ENCODE results near the gene ARFIP1.
"Not testable (repeated sequence)": the region's sequence is repeated elsewhere in the genome, so short reads cannot be mapped to it uniquely, and the experiment has no call there.

Gene ARFIP1

DNA sequence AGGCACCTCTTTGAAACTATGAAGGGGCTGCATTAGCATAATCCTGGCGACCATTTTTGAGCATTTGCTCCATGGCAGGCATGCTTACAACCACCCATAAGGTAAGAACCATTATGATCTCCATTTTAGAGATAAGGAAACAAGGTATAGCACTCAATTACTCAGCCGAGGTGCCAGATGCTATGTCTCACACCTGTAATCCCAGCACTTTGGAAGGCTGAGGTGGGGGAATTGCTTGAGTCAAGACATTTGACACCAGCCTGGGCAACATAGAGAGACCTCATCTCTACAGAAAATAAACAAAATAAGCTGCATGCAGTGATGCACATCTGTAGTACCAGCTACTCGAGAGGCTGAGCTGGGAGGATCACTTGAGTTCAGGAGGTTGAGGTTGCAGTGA lies 43.8 kb upstream of the ARFIP1 start:
- H3K4me3 ChIP-seq (ENCODE audit: low read depth, low read length), result no peak overlapping the region
- TF ChIP-seq, protein P1, sequence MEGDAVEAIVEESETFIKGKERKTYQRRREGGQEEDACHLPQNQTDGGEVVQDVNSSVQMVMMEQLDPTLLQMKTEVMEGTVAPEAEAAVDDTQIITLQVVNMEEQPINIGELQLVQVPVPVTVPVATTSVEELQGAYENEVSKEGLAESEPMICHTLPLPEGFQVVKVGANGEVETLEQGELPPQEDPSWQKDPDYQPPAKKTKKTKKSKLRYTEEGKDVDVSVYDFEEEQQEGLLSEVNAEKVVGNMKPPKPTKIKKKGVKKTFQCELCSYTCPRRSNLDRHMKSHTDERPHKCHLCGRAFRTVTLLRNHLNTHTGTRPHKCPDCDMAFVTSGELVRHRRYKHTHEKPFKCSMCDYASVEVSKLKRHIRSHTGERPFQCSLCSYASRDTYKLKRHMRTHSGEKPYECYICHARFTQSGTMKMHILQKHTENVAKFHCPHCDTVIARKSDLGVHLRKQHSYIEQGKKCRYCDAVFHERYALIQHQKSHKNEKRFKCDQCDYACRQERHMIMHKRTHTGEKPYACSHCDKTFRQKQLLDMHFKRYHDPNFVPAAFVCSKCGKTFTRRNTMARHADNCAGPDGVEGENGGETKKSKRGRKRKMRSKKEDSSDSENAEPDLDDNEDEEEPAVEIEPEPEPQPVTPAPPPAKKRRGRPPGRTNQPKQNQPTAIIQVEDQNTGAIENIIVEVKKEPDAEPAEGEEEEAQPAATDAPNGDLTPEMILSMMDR (IDR thresholded peaks at IDR 0.05; ENCODE audit: low read depth, low read length), result no peak
- TF ChIP-seq MYC (IDR thresholded peaks at IDR 0.05; ENCODE audit: low read depth, low read length) (no peak), POLR2A (IDR thresholded peaks at IDR 0.05; ENCODE audit: extremely low read depth, insufficient read length) (no peak)
- TF ChIP-seq, protein P2, sequence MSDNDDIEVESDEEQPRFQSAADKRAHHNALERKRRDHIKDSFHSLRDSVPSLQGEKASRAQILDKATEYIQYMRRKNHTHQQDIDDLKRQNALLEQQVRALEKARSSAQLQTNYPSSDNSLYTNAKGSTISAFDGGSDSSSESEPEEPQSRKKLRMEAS (IDR thresholded peaks at IDR 0.05; ENCODE audit: low read depth, low read length), result no peak
- no peak for DNase-seq (ENCODE audit: low read depth)

DNA sequence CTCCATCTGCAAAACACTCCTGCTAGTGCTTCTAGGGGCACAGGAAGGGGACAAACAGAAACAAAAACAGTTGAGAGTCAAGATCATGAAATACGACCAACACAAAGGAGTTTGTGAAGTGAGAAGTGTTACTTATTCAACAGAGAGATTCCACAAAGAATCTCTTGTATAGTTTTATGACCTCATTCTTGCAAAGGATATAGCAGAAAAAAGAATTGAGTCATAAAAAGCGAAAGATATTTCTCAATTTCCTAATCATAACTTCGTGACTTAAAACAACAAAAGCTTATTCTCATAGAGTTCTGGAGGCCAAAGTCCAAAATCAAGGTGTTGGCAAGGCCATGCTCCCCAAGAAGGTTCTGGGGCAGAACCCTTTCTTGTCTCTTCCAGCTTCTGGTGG lies 40.9 kb upstream of the ARFIP1 start:
- no peak for TF ChIP-seq POLR2A (IDR thresholded peaks at IDR 0.05; ENCODE audit: extremely low read depth, insufficient read length)
- TF ChIP-seq, protein P1 (IDR thresholded peaks at IDR 0.05; ENCODE audit: low read depth, low read length), result no peak
- TF ChIP-seq MYC (IDR thresholded peaks at IDR 0.05; ENCODE audit: low read depth, low read length), result no peak
- TF ChIP-seq, protein P2 (IDR thresholded peaks at IDR 0.05; ENCODE audit: low read depth, low read length), result no peak
- no peak for DNase-seq (ENCODE audit: low read depth)
- H3K4me3 ChIP-seq (ENCODE audit: low read depth, low read length), result no peak overlapping the region

DNA sequence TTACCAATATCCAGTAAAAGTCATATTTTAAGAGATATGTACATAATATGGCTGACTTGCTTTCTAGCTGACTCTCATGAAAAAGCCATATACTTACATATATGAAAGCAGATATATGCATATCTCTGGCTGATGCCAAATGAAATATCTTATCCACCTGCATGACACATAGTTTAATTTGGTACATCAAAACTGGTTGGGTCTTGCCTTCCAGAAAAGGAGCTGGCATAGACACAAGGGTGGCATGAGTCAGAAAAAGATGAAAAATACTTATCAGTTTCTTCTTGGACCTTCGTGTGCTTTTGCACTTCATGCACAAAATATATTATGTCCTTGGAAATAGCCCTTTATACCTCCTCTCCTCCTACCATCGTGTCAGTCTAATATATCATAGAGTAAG lies 32.3 kb upstream of the ARFIP1 start:
- TF ChIP-seq, protein P1 (IDR thresholded peaks at IDR 0.05; ENCODE audit: low read depth, low read length), result no peak
- TF ChIP-seq MYC (IDR thresholded peaks at IDR 0.05; ENCODE audit: low read depth, low read length) (no peak), POLR2A (IDR thresholded peaks at IDR 0.05; ENCODE audit: extremely low read depth, insufficient read length) (no peak)
- TF ChIP-seq, protein P2 (IDR thresholded peaks at IDR 0.05; ENCODE audit: low read depth, low read length), result no peak
- no peak overlapping the region for H3K4me3 ChIP-seq (ENCODE audit: low read depth, low read length)
- DNase-seq (ENCODE audit: low read depth), result no peak

DNA sequence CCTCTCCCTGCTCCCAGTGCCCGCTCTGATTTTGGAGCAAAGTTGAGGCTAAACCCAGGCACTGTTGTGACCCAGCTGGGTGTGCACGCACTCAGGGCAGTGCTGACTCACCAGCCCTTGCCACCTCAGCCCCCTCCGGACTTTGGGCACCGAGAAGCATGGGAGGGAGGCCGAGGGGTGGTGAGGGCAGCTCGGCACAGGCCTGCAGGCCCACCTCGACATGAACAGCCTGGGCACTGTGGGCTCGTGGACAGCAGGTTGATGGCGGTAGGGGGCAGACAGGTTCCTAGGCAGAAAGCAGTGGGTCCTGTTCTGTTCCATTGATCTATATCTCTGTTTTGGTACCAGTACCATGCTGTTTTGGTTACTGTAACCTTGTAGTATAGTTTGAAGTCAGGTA lies 31.1 kb upstream of the ARFIP1 start:
- DNase-seq (ENCODE audit: low read depth), result no peak
- no peak overlapping the region for H3K4me3 ChIP-seq (ENCODE audit: low read depth, low read length)
- TF ChIP-seq, protein P1 (IDR thresholded peaks at IDR 0.05; ENCODE audit: low read depth, low read length), result no peak
- no peak for TF ChIP-seq POLR2A (IDR thresholded peaks at IDR 0.05; ENCODE audit: extremely low read depth, insufficient read length)
- TF ChIP-seq, protein P2 (IDR thresholded peaks at IDR 0.05; ENCODE audit: low read depth, low read length), result no peak
- no peak for TF ChIP-seq MYC (IDR thresholded peaks at IDR 0.05; ENCODE audit: low read depth, low read length)

DNA sequence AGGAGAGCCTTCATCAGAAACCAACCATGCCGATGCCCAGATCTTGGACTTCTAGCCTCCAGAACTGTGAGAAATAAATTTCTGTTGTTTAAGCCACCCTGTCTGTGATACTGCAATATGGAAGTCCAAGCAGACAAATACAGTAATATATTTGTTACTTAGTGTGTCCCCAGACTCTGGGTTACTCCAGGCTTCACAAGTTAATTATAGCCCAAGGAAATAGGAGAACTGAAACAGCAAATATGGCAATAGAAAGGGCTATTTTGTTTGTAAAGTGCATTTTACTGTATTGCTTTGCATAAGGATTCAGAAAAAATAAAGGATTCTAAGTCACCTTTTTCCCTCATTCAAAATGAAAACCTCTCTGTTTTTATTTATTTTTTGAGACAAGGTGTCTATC lies 16.0 kb upstream of the ARFIP1 start:
- H3K4me3 ChIP-seq (ENCODE audit: low read depth, low read length), result no peak overlapping the region
- TF ChIP-seq MYC (IDR thresholded peaks at IDR 0.05; ENCODE audit: low read depth, low read length), result no peak
- TF ChIP-seq, protein P2 (IDR thresholded peaks at IDR 0.05; ENCODE audit: low read depth, low read length), result no peak
- no peak for TF ChIP-seq POLR2A (IDR thresholded peaks at IDR 0.05; ENCODE audit: extremely low read depth, insufficient read length)
- TF ChIP-seq, protein P1 (IDR thresholded peaks at IDR 0.05; ENCODE audit: low read depth, low read length), result no peak
- no peak for DNase-seq (ENCODE audit: low read depth)

DNA sequence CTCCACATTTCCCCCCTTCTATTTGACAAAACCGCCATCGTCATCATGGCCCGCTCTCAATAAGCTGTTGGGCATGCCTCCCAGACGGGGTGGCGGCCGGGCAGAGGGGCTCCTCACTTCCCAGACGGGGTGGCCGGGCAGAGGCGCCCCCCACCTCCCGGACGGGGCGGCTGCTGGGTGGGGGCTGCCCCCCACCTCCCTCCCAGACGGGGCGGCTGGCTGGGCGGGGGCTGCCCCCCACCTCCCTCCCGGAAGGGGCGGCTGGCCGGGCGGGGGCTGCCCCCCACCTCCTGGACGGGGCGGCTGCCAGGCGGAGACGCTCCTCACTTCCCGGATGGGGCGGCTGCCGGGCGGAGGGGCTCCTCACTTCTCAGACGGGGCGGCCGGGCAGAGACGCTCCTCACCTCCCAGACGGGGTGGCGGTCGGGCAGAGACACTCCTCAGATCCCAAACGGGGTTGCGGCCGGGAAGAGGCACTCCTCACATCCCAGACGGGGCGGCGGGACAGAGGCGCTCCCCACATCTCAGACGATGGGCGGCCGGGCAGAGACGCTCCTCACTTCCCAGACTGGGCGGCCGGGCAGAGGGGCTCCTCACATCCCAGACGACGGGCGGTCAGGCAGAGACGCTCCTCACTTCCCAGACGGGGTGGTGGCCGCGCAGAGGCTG lies 14.6 kb upstream of the ARFIP1 start:
- DNase-seq (ENCODE audit: low read depth); H3K4me3 ChIP-seq (ENCODE audit: low read depth, low read length): not testable (repeated sequence)
